Fibroblast of the conjunctiva (primary cell): ENCODE measurements around the gene FRMPD4.

ENCODE experiments used
- DNase-seq: peaks from one replicate; pipeline ENCODE4 v3.0.0-alpha.2; 2010; ENCODE audit warnings: low read depth

Gene FRMPD4

GRCh38 chrX:12367254-12367653, 229.0 kb downstream of the FRMPD4 start:
- DNase-seq, result no peak

DNA sequence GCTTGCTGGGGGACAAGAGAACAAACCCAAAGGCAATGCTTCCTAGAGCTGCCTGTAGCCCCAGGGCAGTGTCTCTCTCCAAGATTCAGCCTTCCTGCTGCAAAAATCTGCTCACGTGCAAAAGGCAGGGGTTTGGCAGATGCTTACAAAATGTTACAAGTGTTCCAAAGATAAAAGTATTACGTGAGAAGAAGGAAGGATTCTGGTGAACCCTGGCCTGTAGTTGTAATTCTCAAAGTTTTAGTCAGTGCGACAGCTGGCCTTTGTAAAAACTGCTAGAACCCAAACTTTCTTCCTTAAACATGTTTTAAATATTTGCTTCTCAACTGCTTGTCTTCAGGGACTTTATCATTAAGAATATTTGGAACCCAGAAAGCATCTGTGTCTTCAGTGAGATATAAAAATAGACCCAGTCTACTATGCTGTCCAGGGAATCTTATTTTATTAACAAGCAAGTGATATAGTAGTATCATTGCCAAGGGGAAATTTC, 232.3 kb downstream of the FRMPD4 start:
- peak; percentile 1 for DNase-seq

DNA sequence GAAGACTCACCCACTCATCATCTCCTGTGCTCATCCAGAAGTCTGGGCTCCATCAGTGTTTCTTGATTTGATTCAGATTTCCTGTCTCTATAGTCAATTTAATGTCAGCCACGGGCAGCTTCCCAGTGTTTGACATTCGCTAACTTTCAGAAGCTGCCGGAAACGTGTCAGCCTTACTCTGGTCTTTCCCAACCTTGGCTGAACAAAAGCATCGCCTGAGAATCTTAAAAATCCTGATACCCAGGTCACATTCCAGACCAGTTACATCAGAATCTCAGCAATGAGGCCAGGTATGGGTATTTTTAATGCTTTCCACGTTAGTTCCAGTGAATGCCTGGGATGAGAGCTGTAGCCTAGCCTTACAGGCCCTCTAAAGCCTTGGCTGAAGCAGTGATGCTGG, 233.8 kb downstream of the FRMPD4 start:
- no peak for DNase-seq

- DNase-seq, result no peak
Measured at GRCh38 chrX:12374286-12374685, 236.0 kb downstream of the FRMPD4 start.

- DNase-seq, result no peak
Measured at GRCh38 chrX:12378253-12378652, 240.0 kb downstream of the FRMPD4 start.

- DNase-seq, result no peak
Measured at GRCh38 chrX:12378706-12379105, 240.4 kb downstream of the FRMPD4 start.

- DNase-seq, result no peak
Measured at GRCh38 chrX:12379671-12380070, 241.4 kb downstream of the FRMPD4 start.

DNA sequence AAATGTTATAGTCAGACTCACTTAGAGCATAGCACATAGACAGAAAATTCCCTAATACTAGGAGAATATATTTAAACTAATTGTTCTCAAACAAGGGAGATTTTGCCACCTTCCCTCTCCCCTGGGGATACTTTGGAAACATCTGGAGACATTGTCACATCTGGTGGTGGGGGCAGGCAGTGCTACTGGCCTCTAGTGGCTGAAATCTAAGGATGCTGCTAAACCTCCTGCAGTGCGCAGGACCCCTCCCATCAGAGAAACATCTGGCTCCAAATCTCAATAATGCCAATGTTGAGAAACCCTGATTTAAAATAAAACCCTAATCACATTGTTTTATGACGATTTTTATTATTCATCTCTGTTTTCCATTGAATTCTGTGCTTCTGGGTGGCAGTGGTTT, 244.9 kb downstream of the FRMPD4 start:
- no peak for DNase-seq

DNA sequence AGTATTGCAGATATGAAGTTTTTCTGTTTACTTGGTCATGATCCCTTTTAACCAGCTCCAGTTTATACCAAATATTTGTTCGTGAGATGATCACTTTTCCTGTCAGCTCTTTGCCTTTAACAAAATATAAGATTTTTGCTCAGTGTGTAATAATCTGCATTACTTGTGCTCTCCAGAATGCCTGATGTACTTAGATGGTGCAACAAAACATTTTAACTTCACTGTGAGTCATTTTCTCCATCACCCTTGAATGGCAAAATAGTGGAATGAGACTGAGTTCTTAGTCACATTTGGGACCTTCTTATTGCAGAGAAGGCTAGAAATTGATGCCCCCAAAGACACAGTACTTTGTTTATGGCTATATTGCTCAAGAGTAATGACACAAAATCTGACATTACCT, 252.0 kb downstream of the FRMPD4 start:
- no peak for DNase-seq

- DNase-seq, result no peak
Measured at GRCh38 chrX:12396584-12396983, 258.3 kb downstream of the FRMPD4 start.

GRCh38 chrX:12400218-12400617, 261.9 kb downstream of the FRMPD4 start:
- no peak for DNase-seq

DNA sequence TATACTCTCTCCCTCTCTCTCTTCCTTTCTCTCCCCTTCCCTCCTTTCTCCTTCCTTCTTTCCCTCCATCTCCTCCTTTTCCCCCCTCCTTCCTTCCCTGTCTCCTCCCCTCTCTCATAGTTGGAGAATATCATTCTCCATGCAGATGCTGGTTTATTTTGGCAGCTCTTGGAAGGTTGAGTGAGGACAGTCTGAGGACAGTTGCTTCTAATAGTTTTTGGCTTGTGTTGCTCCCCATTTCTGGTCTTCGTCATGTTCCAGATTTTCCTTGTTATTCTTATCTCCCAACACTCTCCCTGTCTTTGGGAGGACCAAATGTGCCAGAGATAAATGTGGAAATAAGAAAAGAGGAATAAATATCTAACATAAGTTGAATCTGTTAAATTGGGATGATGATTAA, 263.0 kb downstream of the FRMPD4 start:
- no peak for DNase-seq

DNA sequence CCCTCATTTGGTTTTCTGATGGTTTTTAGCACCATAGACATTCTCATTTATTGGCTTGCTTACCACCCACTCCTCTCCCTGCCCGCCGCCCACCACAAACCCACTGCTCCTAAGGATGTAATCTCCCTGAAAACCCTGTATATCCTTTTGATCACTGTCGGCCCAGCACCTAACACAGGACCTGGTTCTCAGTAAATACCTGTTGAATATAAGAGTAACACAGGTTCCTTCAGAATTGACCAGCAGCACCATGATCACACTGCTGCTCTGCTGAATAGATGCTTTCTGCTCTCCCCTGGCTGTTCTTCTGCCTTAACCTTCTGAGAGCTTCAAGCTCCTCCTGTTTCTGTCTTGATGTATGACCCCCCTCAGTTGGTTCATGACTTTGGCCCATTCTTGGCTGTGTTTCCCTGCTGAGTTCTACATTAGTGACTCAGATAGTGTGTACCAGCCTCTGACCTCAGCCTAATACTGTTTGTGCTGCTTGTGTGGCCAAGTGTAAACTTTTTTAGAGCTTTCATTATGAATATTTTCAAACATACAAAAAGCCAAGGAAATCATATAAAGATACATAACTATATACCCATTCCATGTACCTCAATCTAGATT, 265.3 kb downstream of the FRMPD4 start:
- no peak for DNase-seq

DNA sequence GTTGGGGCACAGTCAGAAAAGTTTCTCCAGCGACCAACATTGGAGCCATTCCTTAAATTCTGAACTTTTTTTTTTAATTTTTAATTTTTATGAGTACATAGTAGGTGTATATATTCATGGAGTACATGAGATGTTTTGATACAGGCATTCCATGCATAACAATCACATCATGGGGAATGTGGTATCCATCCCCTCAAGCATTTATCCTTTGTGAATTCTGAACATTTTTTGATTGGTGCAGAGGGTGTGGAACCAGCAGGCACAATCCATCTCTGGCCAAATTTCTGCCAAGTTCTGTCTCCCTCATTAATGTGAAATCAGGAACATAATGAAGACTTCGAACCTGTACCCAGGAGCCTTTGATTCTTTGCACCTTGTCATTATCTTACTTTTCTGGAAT, 267.0 kb downstream of the FRMPD4 start:
- no peak for DNase-seq

GRCh38 chrX:12410523-12410922, 272.2 kb downstream of the FRMPD4 start:
- DNase-seq, result no peak

- no peak for DNase-seq
Measured at GRCh38 chrX:12411831-12412230, 273.6 kb downstream of the FRMPD4 start.

GRCh38 chrX:12412561-12412960, 274.3 kb downstream of the FRMPD4 start:
- DNase-seq, result no peak

DNA sequence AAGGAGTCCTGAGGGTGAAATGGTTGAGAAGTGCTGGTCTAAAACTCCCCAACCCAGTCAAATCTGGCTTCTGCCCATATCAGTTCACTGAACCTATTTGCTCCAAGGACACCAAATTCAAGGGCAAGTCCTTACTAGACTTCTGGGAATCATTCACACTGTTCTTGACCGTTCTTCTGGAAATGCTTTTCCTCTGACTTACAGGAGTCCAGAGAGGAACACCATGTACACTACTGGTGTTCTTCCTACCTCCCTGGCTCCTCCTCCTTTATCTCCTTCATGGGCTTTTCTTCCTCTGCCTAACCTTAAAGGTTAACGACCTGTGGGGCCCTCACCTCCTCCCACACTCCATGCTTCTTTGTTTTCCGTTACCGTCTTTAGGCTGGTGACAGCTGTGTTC, 281.3 kb downstream of the FRMPD4 start:
- no peak for DNase-seq

DNA sequence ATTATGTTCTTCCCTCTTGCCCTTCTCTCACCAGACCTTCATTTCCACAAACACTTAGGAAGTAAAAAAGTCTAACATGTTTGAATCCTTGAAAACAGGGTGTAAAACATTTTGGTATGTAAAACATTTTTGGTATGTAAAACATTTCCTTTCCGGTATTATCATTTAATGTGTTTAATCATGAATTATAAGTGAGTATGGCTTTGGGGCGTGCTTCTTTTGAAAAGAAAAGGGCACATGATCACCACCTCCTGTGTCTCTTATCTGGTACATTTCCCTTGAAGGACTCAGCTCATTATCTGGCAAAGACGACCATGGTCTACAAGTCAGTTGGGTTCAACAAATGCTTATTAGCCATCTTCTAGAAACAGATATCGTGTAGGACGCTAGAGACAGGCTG, 283.6 kb downstream of the FRMPD4 start:
- no peak for DNase-seq

- no peak for DNase-seq
Measured at GRCh38 chrX:12423346-12423745, 285.1 kb downstream of the FRMPD4 start.

DNA sequence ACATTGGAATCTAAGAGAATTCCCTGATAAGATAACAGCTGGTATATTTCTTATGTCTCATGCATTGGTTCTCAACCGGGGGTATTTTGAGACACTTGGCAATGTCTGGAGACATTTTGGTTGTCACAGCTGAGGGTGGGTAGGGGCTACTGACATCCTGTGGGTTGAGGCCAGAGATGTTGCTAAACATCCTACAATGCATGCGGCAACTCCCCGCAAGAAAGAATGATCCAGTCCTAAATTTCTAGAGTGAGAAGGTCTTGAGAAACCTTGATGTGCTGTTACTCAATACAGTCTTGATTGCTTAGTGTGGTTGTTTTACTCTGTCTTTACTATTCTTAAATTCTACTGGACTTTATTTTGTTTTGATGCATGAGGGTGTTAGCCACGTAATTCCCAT, 287.2 kb downstream of the FRMPD4 start:
- no peak for DNase-seq

DNA sequence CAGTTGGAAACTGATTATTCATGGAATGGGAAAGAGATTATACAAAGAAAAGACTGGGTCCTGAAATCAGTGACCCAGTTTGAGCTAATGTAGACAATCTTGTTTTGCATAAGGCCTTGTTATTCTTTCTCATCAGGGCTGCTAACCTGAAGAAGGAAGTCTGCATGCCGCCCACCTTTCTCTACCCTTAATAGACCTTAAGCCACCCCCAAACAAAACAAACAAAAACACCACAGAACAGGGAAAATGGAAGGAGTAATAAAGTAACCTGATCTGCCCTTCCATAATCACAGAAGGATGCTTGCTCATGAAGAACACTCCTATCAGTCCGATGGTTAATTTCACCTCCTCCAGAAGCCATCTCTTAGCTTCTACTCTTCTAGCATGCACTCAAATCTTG, 288.1 kb downstream of the FRMPD4 start:
- DNase-seq, result no peak

DNA sequence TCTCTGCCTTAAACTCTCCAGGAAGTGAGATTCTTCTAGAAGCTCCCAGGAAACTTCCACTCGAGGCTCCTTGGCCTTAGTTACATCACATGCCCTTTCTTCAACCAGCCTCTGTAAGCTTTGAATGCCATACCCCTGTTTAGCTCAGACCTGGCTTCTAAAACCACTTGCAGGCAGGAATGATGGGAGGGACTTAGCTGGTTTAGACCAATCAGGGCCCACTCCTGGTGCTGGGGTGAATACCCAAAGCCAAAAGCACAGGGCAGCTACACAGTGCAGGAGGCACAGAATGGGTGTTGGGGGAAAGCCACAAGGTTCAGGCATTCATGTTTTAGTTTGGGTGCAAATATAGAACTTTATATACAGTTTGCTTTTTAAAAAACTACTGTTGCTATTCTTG, 296.2 kb downstream of the FRMPD4 start:
- no peak for DNase-seq

- no peak for DNase-seq
Measured at GRCh38 chrX:12439416-12439815, 301.1 kb downstream of the FRMPD4 start.

- DNase-seq, result no peak
Measured at GRCh38 chrX:12440246-12440645, 302.0 kb downstream of the FRMPD4 start.
